CD4-positive, CD25-positive, alpha-beta regulatory T cell (primary cell): ENCODE measurements around the gene SUZ12. TPM values are rescaled to one million over a fixed set of nuclear protein-coding genes. Genes with fewer than 3 reads are reported as not detected.
"Not testable (repeated sequence)": the region's sequence is repeated elsewhere in the genome, so short reads cannot be mapped to it uniquely, and the experiment has no call there.

ENCODE experiments used
- ATAC-seq, 2 donors: fragments of 150-1000 bp; cut with Tn5 transposase; one replicate each; pipeline ENCODE4 v1.10.0; 2021; ENCODE audit warnings: low read depth in 2 of 2, moderate number of reproducible peaks in 2 of 2, moderate library complexity in 1 of 2
- DNase-seq, 3 donors: peaks; one replicate each; pipeline versions ENCODE4 v3.0.0 to v3.0.0-alpha.2; 2012 to 2022; ENCODE audit warnings: mixed read lengths in 1 of 3
- H3K27ac ChIP-seq: one replicate; pipeline ENCODE4 v1.7.0; 2013; ENCODE audit warnings: mild to moderate bottlenecking, low read length; ENCODE audit not compliant: insufficient read depth, poor library complexity, severe bottlenecking
- H3K27me3 ChIP-seq: one replicate; pipeline ENCODE4 v1.7.0; 2013; ENCODE audit warnings: low read length; ENCODE audit not compliant: control insufficient read depth, insufficient read depth
- H3K36me3 ChIP-seq: one replicate; pipeline ENCODE4 v1.7.0; 2013; ENCODE audit warnings: mild to moderate bottlenecking, low read length, moderate library complexity; ENCODE audit not compliant: control insufficient read depth, insufficient read depth
- H3K4me1 ChIP-seq: 2 replicates; pipeline ENCODE4 v1.7.0; 2013; ENCODE audit warnings: mild to moderate bottlenecking, low read length; ENCODE audit not compliant: insufficient read depth, control insufficient read depth, poor library complexity, severe bottlenecking
- H3K4me3 ChIP-seq: one replicate; pipeline ENCODE4 v1.7.0; 2013; ENCODE audit warnings: low read depth, mild to moderate bottlenecking, low read length, moderate library complexity
- H3K9me3 ChIP-seq, 2 experiments: 1 replicate in 1 of 2; 2 replicates in 1 of 2; pipeline ENCODE4 v1.7.0; 2013; ENCODE audit warnings: low read length in 2 of 2, mild to moderate bottlenecking in 1 of 2, moderate library complexity in 1 of 2; ENCODE audit not compliant: control insufficient read depth in 2 of 2
- H3K27ac Mint-ChIP-seq, 3 donors: one replicate each; pipeline ENCODE4 v1.8.0; 2020 to 2022; ENCODE audit warnings: mild to moderate bottlenecking in 3 of 3, mixed read lengths in 3 of 3, moderate library complexity in 2 of 3
- H3K27me3 Mint-ChIP-seq: one replicate; pipeline ENCODE4 v1.8.0; 2022; ENCODE audit warnings: mild to moderate bottlenecking, mixed read lengths
- H3K36me3 Mint-ChIP-seq: one replicate; pipeline ENCODE4 v1.8.0; 2020; ENCODE audit warnings: mixed read lengths
- H3K4me1 Mint-ChIP-seq, 4 donors: one replicate each; pipeline ENCODE4 v1.8.0; 2020 to 2022; ENCODE audit warnings: mixed read lengths in 4 of 4, mild to moderate bottlenecking in 1 of 4
- H3K4me3 Mint-ChIP-seq, 4 donors: one replicate each; pipeline ENCODE4 v1.8.0; 2020 to 2022; ENCODE audit warnings: mild to moderate bottlenecking in 4 of 4, mixed read lengths in 4 of 4, moderate library complexity in 3 of 4
- H3K9me3 Mint-ChIP-seq, 7 donors: one replicate each; pipeline ENCODE4 v1.8.0; 2020 to 2022; ENCODE audit warnings: mixed read lengths in 7 of 7, mild to moderate bottlenecking in 3 of 7, moderate library complexity in 2 of 7
- polyA plus RNA-seq, 4 donors: library from polyadenylated mRNA; unstranded; fragments of 300-500 nt; fragmentation: Illumina TruSeq; gene quantifications; one replicate each; pipeline ENCODE4 v1.2.3, GENCODE V29; 2021
- total RNA-seq: library from RNA; stranded (reverse); gene quantifications from one replicate; pipeline ENCODE4 v1.2.3, GENCODE V29; 2022

The SUZ12 gene
- total and polyA plus RNA-seq, 5 donors from 2014 or later: 15.7 to 36.5 (median 16.8) TPM

GRCh38 chr17:32021615-32021955 lies 84.8 kb downstream of the SUZ12 start:
- Histone ChIP-seq H3K9me3 (no peaks in the 10 kb centered on the region), H3K27ac (no peak overlapping the region), H3K36me3 (peaks cover 47% of the 10 kb centered on the region), H3K4me1 (no peaks in the 10 kb centered on the region), H3K27me3 (no peaks in the 10 kb centered on the region), H3K4me3 (no peak overlapping the region)
- no peak for ATAC-seq
- Mint-ChIP-seq H3K27me3 (no peaks in the 10 kb centered on the region), H3K27ac (peak overlapping the region in 1 of 3 donors; percentile 7), H3K36me3 (peaks cover 30% of the 10 kb centered on the region), H3K4me1 (peaks cover 8 to 19% (median 14%) of the 10 kb centered on the region in 4 donors), H3K4me3 (no peak overlapping the region), H3K9me3 (no peaks in the 10 kb centered on the region)
- no peak for DNase-seq

- not testable (repeated sequence) for H3K4me1 ChIP-seq, H3K4me3 ChIP-seq, H3K27ac Mint-ChIP-seq, H3K27ac ChIP-seq, H3K27me3 ChIP-seq, H3K9me3 Mint-ChIP-seq, H3K9me3 ChIP-seq, H3K4me3 Mint-ChIP-seq, ATAC-seq, H3K27me3 Mint-ChIP-seq, DNase-seq
- H3K4me1 Mint-ChIP-seq: peaks cover 0 to 10% (median 5%) of the 10 kb centered on the region in 4 donors
- peaks cover 42% of the 10 kb centered on the region for H3K36me3 ChIP-seq
- H3K36me3 Mint-ChIP-seq: peaks cover 31% of the 10 kb centered on the region
These were observed 85.7 kb downstream of the SUZ12 start for GRCh38 chr17:32022554-32022953.

GRCh38 chr17:32027271-32027670 lies 90.5 kb downstream of the SUZ12 start:
- peak overlapping the region in 1 of 3 donors; percentile 40 for H3K27ac Mint-ChIP-seq
- ATAC-seq, H3K4me3 ChIP-seq, H3K27me3 Mint-ChIP-seq, H3K4me1 Mint-ChIP-seq, H3K27me3 ChIP-seq, H3K36me3 ChIP-seq, H3K27ac ChIP-seq, DNase-seq, H3K4me3 Mint-ChIP-seq, H3K36me3 Mint-ChIP-seq, H3K4me1 ChIP-seq, H3K9me3 ChIP-seq, H3K9me3 Mint-ChIP-seq: not testable (repeated sequence)

- H3K27me3 Mint-ChIP-seq: no peaks in the 10 kb centered on the region
- H3K9me3 Mint-ChIP-seq: no peaks in the 10 kb centered on the region
- H3K36me3 ChIP-seq: peaks cover 42% of the 10 kb centered on the region
- no peak for ATAC-seq
- no peak overlapping the region for H3K4me3 Mint-ChIP-seq
- no peak overlapping the region for H3K4me3 ChIP-seq
- no peak for DNase-seq
- H3K9me3 ChIP-seq: no peaks in the 10 kb centered on the region
- H3K27ac ChIP-seq: no peak overlapping the region
- H3K4me1 ChIP-seq: no peaks in the 10 kb centered on the region
- peaks cover 0 to 5% (median 0%) of the 10 kb centered on the region in 4 donors for H3K4me1 Mint-ChIP-seq
- no peaks in the 10 kb centered on the region for H3K27me3 ChIP-seq
- peaks cover 24% of the 10 kb centered on the region for H3K36me3 Mint-ChIP-seq
- H3K27ac Mint-ChIP-seq: no peak overlapping the region
These were observed 96.4 kb downstream of the SUZ12 start for GRCh38 chr17:32033223-32033622.

- not testable (repeated sequence) for H3K27me3 ChIP-seq, H3K4me1 ChIP-seq, H3K4me1 Mint-ChIP-seq, H3K27ac ChIP-seq, DNase-seq, H3K27ac Mint-ChIP-seq, ATAC-seq, H3K9me3 Mint-ChIP-seq, H3K27me3 Mint-ChIP-seq, H3K4me3 Mint-ChIP-seq, H3K4me3 ChIP-seq, H3K9me3 ChIP-seq
- peaks cover 24% of the 10 kb centered on the region for H3K36me3 Mint-ChIP-seq
- H3K36me3 ChIP-seq: peaks cover 42% of the 10 kb centered on the region
These were observed 97.0 kb downstream of the SUZ12 start for GRCh38 chr17:32033812-32034211.

GRCh38 chr17:32040246-32040645 lies 103.4 kb downstream of the SUZ12 start:
- H3K9me3 Mint-ChIP-seq, H3K27me3 Mint-ChIP-seq, H3K4me3 ChIP-seq, DNase-seq, H3K27me3 ChIP-seq, H3K27ac Mint-ChIP-seq, H3K9me3 ChIP-seq, H3K4me1 ChIP-seq, H3K4me3 Mint-ChIP-seq, ATAC-seq, H3K27ac ChIP-seq, H3K4me1 Mint-ChIP-seq: not testable (repeated sequence)
- H3K36me3 Mint-ChIP-seq: peaks cover 25% of the 10 kb centered on the region
- peaks cover 42% of the 10 kb centered on the region for H3K36me3 ChIP-seq

- H3K4me3 ChIP-seq, H3K9me3 ChIP-seq, H3K27me3 Mint-ChIP-seq, H3K9me3 Mint-ChIP-seq, H3K27ac ChIP-seq, H3K27me3 ChIP-seq, H3K4me3 Mint-ChIP-seq, H3K4me1 Mint-ChIP-seq, ATAC-seq, H3K27ac Mint-ChIP-seq, H3K4me1 ChIP-seq, DNase-seq: not testable (repeated sequence)
- H3K36me3 ChIP-seq: peaks cover 30% of the 10 kb centered on the region
- peaks cover 16% of the 10 kb centered on the region for H3K36me3 Mint-ChIP-seq
These were observed 104.6 kb downstream of the SUZ12 start for GRCh38 chr17:32041306-32041875.

GRCh38 chr17:32042266-32042665 lies 105.5 kb downstream of the SUZ12 start:
- ATAC-seq, H3K4me1 Mint-ChIP-seq: not testable (repeated sequence)

More at GRCh38 chr17:32042266-32042665, 105.5 kb downstream of the SUZ12 start:
- not testable (repeated sequence) for H3K27ac ChIP-seq, H3K9me3 ChIP-seq, DNase-seq, H3K27me3 ChIP-seq, H3K27me3 Mint-ChIP-seq, H3K9me3 Mint-ChIP-seq, H3K4me3 ChIP-seq, H3K4me3 Mint-ChIP-seq, H3K27ac Mint-ChIP-seq, H3K4me1 ChIP-seq
- peaks cover 13% of the 10 kb centered on the region for H3K36me3 Mint-ChIP-seq
- H3K36me3 ChIP-seq: peaks cover 22% of the 10 kb centered on the region
